Right hindlimb (tissue), 1 donor: Measurements from ENCODE around the gene SRGAP3.

Experiments used
- DNase-seq: peaks from one replicate; pipeline ENCODE4 v3.0.0-alpha.2; 2018

The SRGAP3 gene

GRCh38 chr3:9251055-9251786 is 1.8 kb upstream of the SRGAP3 start:
- no peak for DNase-seq

- DNase-seq: no peak
Measured at GRCh38 chr3:9250236-9250635, 790 bp upstream of the SRGAP3 start.

GRCh38 chr3:9248522-9249271 is 749 bp downstream of the SRGAP3 start:
- DNase-seq: peak; percentile 40

DNA sequence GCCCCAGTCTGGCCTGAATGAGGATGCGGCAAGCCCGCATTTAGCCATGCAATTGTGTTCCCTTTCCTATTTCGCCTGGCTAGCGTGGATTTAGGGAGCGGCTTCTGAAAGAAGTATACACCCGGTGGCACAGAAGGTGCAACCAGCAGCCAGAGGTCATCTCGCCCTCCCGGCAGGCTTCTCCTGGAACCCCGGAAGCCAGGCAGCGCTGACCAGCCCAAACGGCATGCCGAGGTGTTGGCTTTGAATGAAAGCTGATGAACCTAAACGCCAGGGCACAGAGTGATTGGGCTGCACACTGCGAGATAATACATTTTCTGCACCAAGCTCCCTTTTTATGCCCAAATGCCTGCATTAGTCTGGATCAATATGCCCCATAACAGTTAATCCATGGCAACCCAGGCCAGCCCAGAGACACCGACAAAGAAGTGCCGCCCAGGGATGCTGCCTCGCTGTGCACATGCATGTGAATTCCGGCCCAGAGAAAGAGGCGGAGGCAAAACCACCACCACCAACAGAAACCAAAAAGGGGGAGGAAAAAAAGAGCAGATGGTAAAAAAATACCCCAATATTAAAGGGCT is 1.4 kb downstream of the SRGAP3 start:
- no peak for DNase-seq

DNA sequence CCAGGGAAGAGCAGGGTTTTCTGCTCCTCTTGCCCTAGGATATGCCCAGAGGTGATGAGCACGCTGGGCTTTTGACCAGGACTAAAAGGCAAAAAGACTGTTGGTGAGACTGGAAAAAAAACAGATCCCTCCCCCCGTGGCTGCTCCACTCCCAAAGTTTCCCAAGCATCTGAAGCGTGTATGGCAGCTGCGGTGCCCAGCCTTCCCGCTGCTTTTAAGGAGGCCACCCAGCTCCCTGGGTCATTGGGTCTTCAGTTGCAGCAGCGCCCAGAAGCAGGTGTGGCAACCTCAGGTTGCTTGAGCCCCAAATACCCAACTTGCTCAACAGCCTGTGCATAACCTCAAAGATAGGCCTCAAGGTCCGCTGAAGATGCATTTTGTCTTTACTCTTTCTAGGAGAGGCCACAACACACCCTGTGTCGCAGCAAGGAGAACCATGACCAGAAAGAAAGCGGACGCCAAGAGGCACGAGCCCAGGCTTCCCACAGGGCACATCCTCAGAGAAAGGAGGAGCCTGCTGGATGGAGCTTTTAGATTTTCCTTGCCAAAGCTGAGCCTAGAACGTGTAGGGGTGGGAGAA is 2.0 kb downstream of the SRGAP3 start:
- DNase-seq: no peak

DNA sequence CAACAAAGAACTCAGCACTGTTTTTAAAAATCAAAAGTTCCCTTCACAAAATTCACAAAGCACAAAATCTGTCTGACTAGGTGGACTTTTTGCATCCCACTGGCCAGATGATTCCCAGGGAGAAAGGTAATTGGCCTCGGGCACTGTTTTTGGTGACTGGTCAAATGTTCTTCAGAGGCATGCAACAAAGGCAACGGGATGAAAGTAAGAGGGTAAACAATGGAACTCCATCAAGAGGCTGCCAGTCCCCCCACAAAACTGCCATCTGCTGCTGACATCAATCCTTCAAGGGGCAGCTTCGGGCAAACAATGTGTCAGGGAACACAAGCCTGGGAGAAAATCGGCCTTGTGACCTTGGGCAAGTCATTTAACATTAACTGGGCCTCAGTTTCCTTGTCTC is 3.3 kb downstream of the SRGAP3 start:
- no peak for DNase-seq

- no peak for DNase-seq
Measured at GRCh38 chr3:9244495-9245183, 4.8 kb downstream of the SRGAP3 start.

DNA sequence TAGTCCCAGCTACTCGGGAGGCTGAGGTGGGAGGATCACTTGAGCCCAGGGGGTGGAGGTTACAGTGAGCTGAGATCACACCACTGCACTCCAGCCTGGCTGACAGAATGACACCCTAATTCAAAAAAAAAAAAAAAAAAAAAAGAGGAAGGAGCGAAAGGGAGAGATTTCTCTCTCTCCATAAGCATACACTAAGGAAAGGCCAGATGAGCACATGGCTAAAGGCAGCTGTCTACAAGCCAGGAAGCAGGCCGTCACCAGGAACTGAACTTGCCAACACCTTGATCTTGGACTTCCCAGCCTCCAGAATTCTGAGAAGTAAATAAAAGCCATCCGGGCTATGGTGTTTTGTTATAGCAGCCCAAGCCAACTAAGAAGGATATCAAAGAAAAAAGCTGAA is 7.5 kb downstream of the SRGAP3 start:
- no peak for DNase-seq

DNA sequence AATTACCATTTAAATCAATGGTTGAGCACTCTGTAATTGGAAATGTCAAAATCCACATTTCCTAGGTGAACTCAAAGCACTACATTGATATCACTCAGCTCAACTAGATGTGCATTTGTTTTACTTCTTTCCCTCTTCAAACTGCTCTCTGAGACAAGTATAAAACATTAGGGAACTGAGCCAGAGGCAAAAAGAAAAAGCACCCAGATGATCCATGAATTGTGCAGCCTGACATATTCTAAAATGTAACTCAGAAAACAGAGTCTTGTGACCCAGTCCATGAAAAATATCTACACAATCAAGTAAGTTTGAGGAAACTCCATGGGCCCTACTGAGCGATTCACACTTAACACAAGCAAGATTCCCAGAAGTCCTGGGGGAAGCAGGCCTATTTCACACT is 9.8 kb downstream of the SRGAP3 start:
- no peak for DNase-seq

GRCh38 chr3:9238721-9239295 is 10.6 kb downstream of the SRGAP3 start:
- no peak for DNase-seq

DNA sequence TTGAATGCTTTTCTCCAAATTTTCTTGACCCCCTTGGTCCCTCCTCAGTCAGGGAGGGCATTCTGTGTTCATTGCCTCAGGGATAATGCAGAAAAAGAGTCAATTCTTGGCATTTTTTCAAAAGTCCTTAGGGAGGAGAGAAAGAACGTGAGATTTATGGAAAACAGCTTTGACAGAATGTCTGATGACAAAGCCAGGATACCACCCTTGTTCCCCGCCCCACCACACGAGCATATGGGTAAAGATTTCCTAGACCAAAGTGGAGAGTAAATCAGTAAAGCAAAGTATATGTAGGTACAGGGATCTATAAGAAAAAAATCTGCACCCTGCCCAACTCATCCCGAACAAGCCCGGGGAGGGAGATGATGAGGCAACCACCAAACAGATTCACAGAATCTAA is 11.2 kb downstream of the SRGAP3 start:
- no peak for DNase-seq

GRCh38 chr3:9233814-9234600 is 15.4 kb downstream of the SRGAP3 start:
- no peak for DNase-seq

DNA sequence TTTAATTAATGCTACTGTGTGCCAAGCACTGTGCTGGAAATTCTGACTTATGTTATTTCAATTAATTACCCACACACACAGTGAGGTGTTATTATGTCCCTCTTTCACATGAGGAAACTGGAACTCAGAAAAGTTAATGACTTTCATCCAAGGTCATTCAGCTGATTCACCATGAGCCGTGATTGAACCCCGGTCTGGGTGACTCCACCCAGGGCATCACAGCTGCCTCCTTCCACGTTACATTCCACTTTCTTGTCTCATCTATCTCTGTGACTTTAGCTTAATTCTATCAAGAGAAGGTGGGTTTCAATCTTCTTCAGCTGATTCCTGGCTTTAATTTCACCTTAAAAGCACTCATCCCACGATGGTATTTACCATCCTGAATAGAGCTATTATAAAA is 16.3 kb downstream of the SRGAP3 start:
- DNase-seq: no peak

- no peak for DNase-seq
Measured at GRCh38 chr3:9231937-9232336, 17.5 kb downstream of the SRGAP3 start.

- no peak for DNase-seq
Measured at GRCh38 chr3:9231471-9231870, 18.0 kb downstream of the SRGAP3 start.

DNA sequence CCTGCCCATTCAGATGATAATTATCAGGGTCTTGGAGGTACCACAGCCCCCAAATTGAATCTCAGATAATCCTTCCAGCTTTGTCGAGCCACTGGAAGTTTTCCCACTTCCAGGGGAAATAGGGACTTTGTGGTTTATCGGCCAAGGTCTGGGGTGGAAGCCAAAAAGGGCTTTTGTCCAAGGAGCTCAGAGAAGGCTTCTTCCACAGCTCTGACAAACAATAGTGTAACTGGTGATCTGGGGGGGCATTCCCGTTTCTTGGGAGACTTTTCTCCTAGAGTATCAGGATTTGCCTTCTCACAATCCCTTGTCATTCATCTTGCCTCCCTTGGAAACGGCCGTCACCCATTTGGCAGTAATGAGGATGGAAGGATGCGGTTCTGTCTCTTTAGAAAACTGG is 18.4 kb downstream of the SRGAP3 start:
- peak; percentile 74 for DNase-seq

DNA sequence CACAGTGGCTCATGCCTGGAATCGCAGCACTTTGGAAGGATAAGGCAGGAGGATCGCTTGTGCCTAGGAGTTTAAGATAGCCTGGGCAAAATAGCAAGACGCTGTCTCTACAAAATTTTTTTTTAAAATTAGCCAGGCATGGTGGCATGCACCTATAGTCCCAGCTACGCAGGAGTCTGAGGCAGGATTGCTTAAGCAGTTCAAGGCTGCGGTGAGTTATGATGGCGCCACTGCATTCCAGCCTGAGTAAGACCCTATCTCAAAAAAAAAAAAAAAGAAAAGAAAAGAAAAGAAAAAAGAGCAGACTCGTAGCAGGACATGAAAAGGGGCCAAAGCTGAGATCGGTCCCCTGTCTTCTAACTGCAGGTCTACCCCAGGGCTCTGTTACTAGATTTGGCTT is 18.9 kb downstream of the SRGAP3 start:
- no peak for DNase-seq

- no peak for DNase-seq
Measured at GRCh38 chr3:9229879-9230278, 19.6 kb downstream of the SRGAP3 start.

DNA sequence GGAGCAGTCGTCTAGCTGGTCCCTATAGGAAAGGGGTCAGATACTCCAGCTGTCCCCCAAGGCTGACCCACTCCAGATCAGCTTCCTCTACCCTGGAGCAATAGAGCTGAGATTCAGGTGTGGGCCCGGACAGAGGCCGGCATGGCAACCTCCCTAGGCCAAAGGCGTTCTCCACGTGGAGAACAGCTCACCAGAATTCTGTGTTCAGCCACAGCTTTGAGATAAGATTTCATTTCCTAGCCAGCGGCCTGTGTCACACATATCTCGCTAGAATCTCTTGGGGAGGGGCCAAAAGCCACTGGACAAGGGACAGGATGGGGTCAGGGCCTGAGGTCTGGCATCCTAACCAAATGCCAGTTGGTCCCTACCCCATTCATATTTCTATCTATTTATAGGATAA is 20.1 kb downstream of the SRGAP3 start:
- no peak for DNase-seq

- peak; percentile 57 for DNase-seq
Measured at GRCh38 chr3:9226326-9226725, 23.1 kb downstream of the SRGAP3 start.

DNA sequence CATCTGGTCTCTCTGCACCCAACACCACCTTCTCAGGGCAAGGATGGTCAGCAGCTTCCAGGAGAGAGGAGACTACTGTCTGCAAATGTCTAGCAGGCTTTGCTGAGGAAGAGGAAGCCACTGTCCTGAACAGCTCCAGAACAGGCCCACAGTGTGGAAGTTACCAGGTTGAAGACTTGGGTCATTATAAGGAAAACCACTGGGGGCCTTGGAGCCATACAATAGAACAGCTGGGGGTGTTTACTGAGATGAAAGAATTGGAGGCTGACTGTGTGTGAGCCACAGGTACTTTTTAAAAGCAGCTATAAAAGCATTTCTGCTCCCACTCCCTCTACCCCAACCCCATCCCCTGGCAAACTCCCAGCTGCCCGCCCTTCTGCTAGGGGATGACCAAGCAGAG is 24.2 kb downstream of the SRGAP3 start:
- no peak for DNase-seq

DNA sequence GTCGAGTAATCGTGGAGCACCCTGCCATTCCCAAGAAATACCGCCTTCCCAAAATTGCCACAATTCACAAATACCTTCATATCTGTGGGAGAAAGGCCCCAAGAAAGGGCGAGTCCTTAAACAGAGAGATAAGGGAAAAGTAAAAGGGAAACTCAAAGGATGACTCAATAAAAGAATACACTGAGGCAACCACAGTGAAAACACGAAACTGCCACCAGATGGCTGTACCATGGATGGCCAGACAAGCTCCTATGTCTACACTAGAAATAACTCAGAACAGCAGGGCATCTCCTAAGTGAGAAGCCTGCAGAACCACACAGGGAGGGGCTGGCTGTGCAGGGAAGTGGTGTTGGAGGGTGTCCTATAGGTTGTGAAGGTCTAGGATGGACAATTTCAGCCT is 25.0 kb downstream of the SRGAP3 start:
- no peak for DNase-seq
